HG03095 (cell line): ENCODE data around the gene IGSF3.
"Not testable (repeated sequence)": the region's sequence is repeated elsewhere in the genome, so short reads cannot be mapped to it uniquely, and the experiment has no call there.

Experiments
- ATAC-seq: cut with Tn5 transposase; IDR thresholded peaks from one replicate; pipeline ENCODE4 v1.9.1; 2021; ENCODE audit warnings: moderate library complexity; ENCODE audit not compliant: unreplicated experiment

IGSF3 gene

GRCh38 chr1:116664366-116664977 lies 3.1 kb downstream of the IGSF3 start:
- ATAC-seq: no peak

- no peak for ATAC-seq
Observed at GRCh38 chr1:116663821-116664220, 3.7 kb downstream of the IGSF3 start.

GRCh38 chr1:116661633-116662032 lies 5.9 kb downstream of the IGSF3 start:
- ATAC-seq: no peak

GRCh38 chr1:116658645-116659044 lies 8.9 kb downstream of the IGSF3 start:
- not testable (repeated sequence) for ATAC-seq

- not testable (repeated sequence) for ATAC-seq
Observed at GRCh38 chr1:116657836-116658235, 9.7 kb downstream of the IGSF3 start.

- ATAC-seq: no peak
Observed at GRCh38 chr1:116654351-116654750, 13.2 kb downstream of the IGSF3 start.

GRCh38 chr1:116652598-116652997 lies 14.9 kb downstream of the IGSF3 start:
- ATAC-seq: not testable (repeated sequence)

- not testable (repeated sequence) for ATAC-seq
Observed at GRCh38 chr1:116650781-116651180, 16.8 kb downstream of the IGSF3 start.

- ATAC-seq: not testable (repeated sequence)
Observed at GRCh38 chr1:116649041-116649440, 18.5 kb downstream of the IGSF3 start.

GRCh38 chr1:116648325-116648724 lies 19.2 kb downstream of the IGSF3 start:
- not testable (repeated sequence) for ATAC-seq

- ATAC-seq: not testable (repeated sequence)
Observed at GRCh38 chr1:116647186-116647585, 20.3 kb downstream of the IGSF3 start.

GRCh38 chr1:116646673-116647170 lies 20.8 kb downstream of the IGSF3 start:
- not testable (repeated sequence) for ATAC-seq

- ATAC-seq: not testable (repeated sequence)
Observed at GRCh38 chr1:116645802-116646672, 21.5 kb downstream of the IGSF3 start.

GRCh38 chr1:116644993-116645392 lies 22.5 kb downstream of the IGSF3 start:
- ATAC-seq: not testable (repeated sequence)

- ATAC-seq: not testable (repeated sequence)
Observed at GRCh38 chr1:116644096-116644495, 23.4 kb downstream of the IGSF3 start.

- ATAC-seq: not testable (repeated sequence)
Observed at GRCh38 chr1:116643281-116643751, 24.2 kb downstream of the IGSF3 start.

GRCh38 chr1:116642311-116643280 lies 24.9 kb downstream of the IGSF3 start:
- not testable (repeated sequence) for ATAC-seq

GRCh38 chr1:116637583-116637982 lies 29.9 kb downstream of the IGSF3 start:
- not testable (repeated sequence) for ATAC-seq

- not testable (repeated sequence) for ATAC-seq
Observed at GRCh38 chr1:116636584-116636983, 30.9 kb downstream of the IGSF3 start.

GRCh38 chr1:116634386-116634785 lies 33.1 kb downstream of the IGSF3 start:
- not testable (repeated sequence) for ATAC-seq
